Effector memory CD8-positive, alpha-beta T cell (primary cell): Measurements from ENCODE around the gene RPL32.

Source experiments
- ATAC-seq: fragments of 150-1000 bp; cut with Tn5 transposase; replicated peaks from 2 replicates; pipeline ENCODE4 v1.10.0; 2021; ENCODE audit warnings: mild to moderate bottlenecking, moderate library complexity
- DNase-seq, 3 experiments: peaks; one replicate each; pipeline ENCODE4 v3.0.0; 2021
- H3K27ac Mint-ChIP-seq, 2 donors: one replicate each; pipeline ENCODE4 v1.8.0; 2022; ENCODE audit warnings: mild to moderate bottlenecking in 2 of 2, mixed read lengths in 2 of 2, moderate library complexity in 2 of 2
- H3K27me3 Mint-ChIP-seq, 2 donors: one replicate each; pipeline ENCODE4 v1.8.0; 2022; ENCODE audit warnings: mixed read lengths in 2 of 2
- H3K36me3 Mint-ChIP-seq: one replicate; pipeline ENCODE4 v1.8.0; 2022; ENCODE audit warnings: mild to moderate bottlenecking, moderate library complexity, mixed read lengths; ENCODE audit not compliant: insufficient read depth
- H3K4me1 Mint-ChIP-seq, 2 donors: one replicate each; pipeline ENCODE4 v1.8.0; 2022; ENCODE audit warnings: low read depth in 2 of 2, mixed read lengths in 2 of 2
- H3K4me3 Mint-ChIP-seq, 2 donors: one replicate each; pipeline ENCODE4 v1.8.0; 2022; ENCODE audit warnings: mild to moderate bottlenecking in 2 of 2, mixed read lengths in 2 of 2, moderate library complexity in 2 of 2
- H3K9me3 Mint-ChIP-seq, 2 donors: one replicate each; pipeline ENCODE4 v1.8.0; 2022; ENCODE audit warnings: mixed read lengths in 2 of 2

Gene RPL32

DNA sequence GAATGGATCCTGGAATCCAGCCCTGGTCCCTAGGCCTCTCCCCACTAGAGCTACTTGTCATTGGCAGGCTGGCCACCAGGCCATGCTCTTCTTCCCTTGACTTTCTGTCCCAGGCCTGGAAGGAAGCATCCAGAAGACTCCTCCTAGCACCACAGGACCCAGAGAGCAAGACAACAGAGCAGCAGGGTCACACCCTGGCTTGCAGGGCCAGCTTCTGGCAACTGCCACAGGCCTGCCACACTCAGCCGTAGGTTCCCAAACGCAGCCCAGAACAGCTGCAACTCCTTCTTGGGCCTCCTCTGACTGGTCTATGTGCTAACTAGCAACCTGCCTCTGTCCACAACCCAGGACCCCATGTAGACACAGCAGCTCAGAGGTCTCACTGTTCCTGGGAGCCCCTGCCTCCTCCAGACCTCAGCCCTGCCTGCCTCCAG lies 36.8 kb upstream of the RPL32 start:
- no peak for ATAC-seq
- Mint-ChIP-seq H3K36me3 (no peaks in the 10 kb centered on the region), H3K4me1 (peaks cover 4 to 5% of the 10 kb centered on the region in 2 donors), H3K9me3 (no peaks in the 10 kb centered on the region), H3K27me3 (peaks cover 12 to 24% of the 10 kb centered on the region in 2 donors), H3K4me3 (no peak overlapping the region), H3K27ac (no peak overlapping the region)
- no peak for DNase-seq

DNA sequence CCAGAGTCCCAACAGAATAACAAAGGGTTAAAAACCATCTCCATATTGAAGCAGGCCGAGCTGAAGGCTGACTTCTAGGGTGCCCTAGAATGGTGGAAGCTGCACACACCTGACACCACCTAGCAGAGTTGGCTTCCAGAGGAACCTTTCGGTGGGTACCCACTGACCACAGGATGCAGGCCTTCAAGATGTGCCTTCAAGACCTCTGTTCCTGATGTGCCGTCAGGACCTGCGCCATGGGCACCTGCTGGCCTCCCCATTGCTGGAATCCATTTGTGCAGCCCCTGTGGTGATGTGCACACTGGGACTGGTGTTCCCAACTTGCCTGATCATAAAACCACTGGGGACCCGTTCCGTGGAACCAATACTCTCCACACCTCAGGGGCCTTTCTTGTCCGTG lies 35.7 kb upstream of the RPL32 start:
- ATAC-seq (no peak), DNase-seq (no peak)
- Mint-ChIP-seq H3K36me3 (no peaks in the 10 kb centered on the region), H3K4me3 (no peak overlapping the region), H3K27me3 (peaks cover 10 to 24% of the 10 kb centered on the region in 2 donors), H3K27ac (no peak overlapping the region), H3K9me3 (no peaks in the 10 kb centered on the region), H3K4me1 (peaks cover 4 to 5% of the 10 kb centered on the region in 2 donors)

DNA sequence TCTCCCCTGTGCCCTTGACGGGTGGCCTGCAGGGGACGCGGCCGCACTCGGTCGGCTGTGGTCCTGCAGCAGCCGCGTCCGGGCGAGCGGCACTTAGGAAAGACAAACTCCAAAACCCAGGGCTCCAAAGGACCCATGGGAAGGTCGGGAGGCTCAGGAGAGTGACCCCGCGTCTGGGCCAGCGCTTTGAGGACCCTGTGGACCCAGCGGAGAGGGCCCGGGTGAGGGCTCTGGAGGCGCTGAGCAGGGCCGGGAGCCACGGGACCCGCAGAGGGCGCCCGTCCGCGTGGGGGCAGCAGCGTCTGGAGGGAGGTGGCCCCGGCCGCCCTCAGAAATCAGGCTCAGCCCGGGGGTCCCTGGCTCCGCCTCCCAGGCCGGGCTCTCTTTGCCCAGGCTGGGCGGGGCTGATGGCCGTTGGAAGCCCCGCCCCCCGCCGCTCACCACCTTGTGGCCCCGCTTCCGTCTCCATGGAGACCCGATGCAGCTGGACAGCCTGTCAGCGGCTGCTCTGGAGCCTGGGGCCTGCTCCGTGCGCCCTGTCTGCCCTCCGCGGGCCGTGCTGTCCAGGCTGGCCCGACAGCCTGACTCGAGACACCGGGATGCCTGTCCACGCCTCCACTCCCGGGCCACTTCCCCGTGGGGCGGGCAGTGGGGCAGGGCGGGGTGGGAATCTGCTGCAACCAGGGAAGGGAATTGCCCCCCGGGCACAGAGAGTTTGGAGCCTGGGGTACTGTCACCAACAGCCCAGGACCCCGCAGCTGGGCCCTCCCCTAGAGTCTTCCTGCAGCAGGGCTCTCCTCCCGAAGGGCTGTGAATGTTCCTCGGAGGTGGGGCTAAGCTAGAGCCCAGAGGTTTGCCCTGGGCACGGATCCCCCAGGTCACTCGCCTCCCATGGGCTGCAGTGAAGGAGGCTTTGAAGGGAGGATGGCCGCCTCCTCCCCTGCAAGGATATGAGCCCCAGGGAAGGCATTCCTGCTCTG lies 34.8 kb upstream of the RPL32 start:
- no peaks in the 10 kb centered on the region for H3K36me3 Mint-ChIP-seq
- DNase-seq = no peak
- H3K27ac Mint-ChIP-seq = no peak overlapping the region
- H3K27me3 Mint-ChIP-seq = peaks cover 5 to 24% of the 10 kb centered on the region in 2 donors
- H3K4me1 Mint-ChIP-seq = peaks cover 6 to 9% of the 10 kb centered on the region in 2 donors
- H3K4me3 Mint-ChIP-seq = peak overlapping the region in 1 of 2 donors; percentile 36
- no peaks in the 10 kb centered on the region for H3K9me3 Mint-ChIP-seq
- ATAC-seq = peak; percentile 61

DNA sequence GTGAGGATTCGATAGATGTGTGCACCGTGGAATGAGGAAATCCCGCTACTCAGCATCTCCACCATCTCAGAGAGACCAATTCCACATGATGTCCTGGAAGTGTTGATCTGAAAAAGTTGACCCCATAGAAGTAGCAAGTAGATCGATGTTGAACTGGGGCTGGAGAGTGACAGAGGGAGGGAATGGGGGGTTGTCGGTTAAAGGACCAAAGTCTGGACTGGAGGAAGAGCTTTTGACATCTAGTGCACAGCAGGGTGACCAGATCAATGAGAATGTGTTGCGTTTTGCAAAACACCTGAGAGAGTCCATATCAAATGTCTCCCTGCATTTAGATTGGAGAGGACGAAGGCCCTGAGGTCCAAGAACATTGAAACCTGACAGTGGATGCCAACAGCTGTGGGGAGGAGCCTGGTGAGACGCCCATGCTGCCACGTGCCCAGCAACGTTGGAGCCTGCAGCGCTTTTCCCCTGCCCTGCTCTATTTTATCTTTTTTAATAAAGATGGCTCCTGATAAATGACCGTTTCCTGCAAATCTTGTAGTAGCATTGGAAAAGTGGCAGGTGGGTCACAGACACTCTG lies 30.1 kb upstream of the RPL32 start:
- peaks cover 5 to 46% of the 10 kb centered on the region in 2 donors for H3K27me3 Mint-ChIP-seq
- H3K4me3 Mint-ChIP-seq = peak overlapping the region; percentile 76 to 83
- no peaks in the 10 kb centered on the region for H3K9me3 Mint-ChIP-seq
- H3K4me1 Mint-ChIP-seq = peaks cover 24 to 34% of the 10 kb centered on the region in 2 donors
- peak overlapping the region; percentile 95 to 98 for H3K27ac Mint-ChIP-seq
- peaks cover 5% of the 10 kb centered on the region for H3K36me3 Mint-ChIP-seq
- DNase-seq (no peak), ATAC-seq (no peak)

DNA sequence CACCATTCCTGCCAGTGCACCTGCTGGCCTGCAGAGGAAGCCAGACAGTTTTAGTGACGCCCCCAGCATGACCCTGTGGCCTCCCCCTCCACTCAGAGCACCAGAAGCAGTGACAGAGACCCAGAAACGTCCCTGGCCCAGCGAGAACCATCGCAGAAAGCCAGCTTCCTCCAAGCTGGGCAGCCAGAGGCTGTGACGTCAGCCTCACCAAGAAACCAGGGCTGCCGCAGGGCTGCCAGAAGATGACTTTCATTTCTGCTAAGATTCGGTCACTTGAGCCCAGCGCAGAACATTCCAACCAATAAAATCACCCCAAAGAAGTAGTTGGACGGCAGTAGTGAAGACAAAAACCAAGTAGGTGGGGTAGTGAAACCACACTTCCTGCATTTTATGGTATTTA lies 29.6 kb upstream of the RPL32 start:
- Mint-ChIP-seq H3K9me3 (no peaks in the 10 kb centered on the region), H3K4me1 (peaks cover 24 to 34% of the 10 kb centered on the region in 2 donors), H3K27ac (peak overlapping the region; percentile 95 to 98), H3K4me3 (peak overlapping the region; percentile 76 to 83), H3K36me3 (peaks cover 5% of the 10 kb centered on the region), H3K27me3 (peaks cover 5 to 46% of the 10 kb centered on the region in 2 donors)
- DNase-seq = peak; percentile 28 to 50 (median 46)
- peak; percentile 80 for ATAC-seq

DNA sequence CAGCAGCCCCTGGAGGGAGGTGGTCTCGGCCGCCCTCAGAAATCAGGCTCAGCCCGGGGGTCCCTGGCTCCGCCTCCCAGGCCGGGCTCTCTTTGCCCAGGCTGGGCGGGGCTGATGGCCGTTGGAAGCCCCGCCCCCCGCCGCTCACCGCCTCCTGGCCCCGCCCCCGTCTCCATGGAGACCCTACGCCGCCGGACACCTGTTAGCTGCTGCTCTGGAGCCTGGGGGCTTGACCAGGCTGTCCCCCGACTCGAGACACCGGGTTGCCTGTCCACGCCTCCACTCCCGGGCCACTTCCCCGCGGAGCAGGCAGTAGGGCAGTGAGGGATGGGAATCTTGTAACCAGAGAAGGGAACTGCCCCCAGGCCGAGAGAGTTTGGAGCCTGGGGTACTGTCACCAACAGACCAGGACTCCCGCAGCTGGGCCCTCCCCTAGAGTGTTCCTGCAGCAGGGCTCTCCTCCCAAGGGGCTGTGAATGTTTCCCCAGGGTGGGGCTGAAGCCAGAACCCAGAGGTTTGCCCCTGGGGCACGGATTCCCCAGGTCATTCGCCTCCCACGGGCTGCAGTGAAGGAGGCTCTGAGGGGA lies 27.8 kb upstream of the RPL32 start:
- Mint-ChIP-seq H3K4me1 (peaks cover 21 to 29% of the 10 kb centered on the region in 2 donors), H3K27ac (peak overlapping the region in 1 of 2 donors; percentile 76), H3K9me3 (peaks cover 2 to 7% of the 10 kb centered on the region in 2 donors), H3K4me3 (peak overlapping the region; percentile 76 to 83), H3K27me3 (peaks cover 0 to 44% of the 10 kb centered on the region in 2 donors), H3K36me3 (peaks cover 5% of the 10 kb centered on the region)
- ATAC-seq (no peak), DNase-seq (no peak)

DNA sequence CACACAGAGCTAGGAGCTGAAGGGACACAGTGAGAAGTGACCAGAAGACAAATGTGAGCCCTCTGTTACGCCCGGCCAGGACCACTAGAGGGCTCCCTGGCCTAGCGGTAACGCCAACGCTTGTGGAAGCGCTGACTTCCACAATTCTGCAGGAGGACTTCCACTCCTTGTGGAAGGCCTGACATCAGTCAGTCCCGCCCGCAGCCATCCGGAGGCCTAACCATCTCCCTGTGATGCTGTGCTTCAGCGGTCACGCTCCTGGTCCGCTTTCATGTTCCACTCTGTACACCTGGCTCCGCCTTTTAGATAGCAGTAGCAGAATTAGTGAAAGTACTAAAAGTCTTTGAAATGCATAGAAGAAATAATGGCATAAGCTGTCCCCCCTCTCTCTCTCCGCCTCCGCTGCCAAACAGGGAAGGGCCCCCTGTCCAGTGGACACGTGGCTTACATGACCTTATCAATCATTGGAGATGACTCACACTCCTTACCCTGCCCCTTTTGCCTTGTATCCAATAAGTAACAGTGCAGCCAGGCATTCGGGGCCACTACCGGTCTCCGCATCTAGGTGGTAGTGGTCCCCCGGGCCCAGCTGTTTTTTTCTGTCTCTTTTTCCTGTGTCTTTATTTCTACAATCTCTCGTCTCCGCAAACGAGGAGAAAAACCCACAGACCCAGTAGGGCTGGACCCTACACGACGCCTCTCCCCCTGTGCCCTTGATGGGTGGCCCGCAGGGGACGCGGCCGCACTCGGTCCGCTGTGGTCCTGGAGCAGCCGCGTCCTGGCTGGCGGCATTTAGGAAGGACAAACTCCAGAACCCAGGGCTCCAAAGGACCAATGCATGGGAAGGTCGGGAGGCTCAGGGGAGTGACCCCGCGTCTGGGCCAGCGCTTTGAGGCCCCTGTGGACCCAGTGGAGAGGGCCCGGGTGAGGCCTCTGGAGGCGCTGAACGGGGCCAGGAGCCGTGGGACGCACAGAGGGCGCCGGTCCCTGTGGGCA lies 27.0 kb upstream of the RPL32 start:
- Mint-ChIP-seq H3K4me1 (peaks cover 21 to 29% of the 10 kb centered on the region in 2 donors), H3K27me3 (peaks cover 0 to 38% of the 10 kb centered on the region in 2 donors), H3K36me3 (peaks cover 5% of the 10 kb centered on the region), H3K4me3 (peak overlapping the region; percentile 76 to 83), H3K9me3 (peaks cover 2 to 7% of the 10 kb centered on the region in 2 donors), H3K27ac (peak overlapping the region; percentile 13 to 36)
- DNase-seq = peak; percentile 40 to 54 (median 51)
- ATAC-seq = peak; percentile 61

DNA sequence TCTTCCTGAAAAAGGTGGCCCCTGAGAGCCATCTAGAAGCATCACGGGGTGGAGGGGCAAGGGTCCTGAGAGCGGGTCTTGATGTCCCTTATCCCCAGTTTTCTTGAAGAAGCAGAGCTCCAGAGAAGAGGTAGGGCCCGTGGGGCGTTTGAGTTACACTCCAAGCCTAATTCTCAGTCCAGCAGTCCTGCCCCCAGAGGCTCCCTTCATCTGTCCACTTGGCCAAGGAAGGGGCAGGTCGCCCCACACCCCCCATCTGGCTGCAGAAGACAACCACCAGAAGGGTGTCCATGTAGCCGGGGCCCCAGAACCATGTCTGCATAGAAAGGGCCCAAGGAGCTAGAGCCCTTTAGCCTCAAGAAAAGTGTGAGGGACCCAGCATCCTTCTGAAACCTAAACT lies 25.5 kb upstream of the RPL32 start:
- Mint-ChIP-seq H3K4me3 (no peak overlapping the region), H3K36me3 (peaks cover 5% of the 10 kb centered on the region), H3K4me1 (peaks cover 21 to 29% of the 10 kb centered on the region in 2 donors), H3K27me3 (peaks cover 0 to 47% of the 10 kb centered on the region in 2 donors), H3K9me3 (peaks cover 2 to 7% of the 10 kb centered on the region in 2 donors), H3K27ac (no peak overlapping the region)
- ATAC-seq (no peak), DNase-seq (no peak)

DNA sequence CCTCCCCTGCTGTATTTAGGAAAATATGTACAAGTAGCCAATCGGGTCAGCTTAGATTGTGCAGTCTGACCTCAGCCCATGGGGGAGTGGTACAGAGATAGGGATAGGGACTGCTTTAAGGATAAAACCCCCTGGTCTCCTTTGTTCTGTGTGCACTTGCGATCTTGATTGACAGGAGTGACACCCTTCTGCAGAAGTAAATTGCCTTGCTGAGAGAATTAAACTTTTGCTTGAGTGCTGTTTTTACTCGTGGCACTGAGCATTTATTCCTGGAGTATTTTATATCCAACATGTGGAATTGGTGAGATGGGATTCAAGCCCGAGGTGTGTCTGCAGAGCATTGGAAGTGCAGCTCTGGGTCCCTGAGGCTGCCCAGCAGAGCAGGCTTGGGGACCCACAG lies 23.9 kb upstream of the RPL32 start:
- ATAC-seq (no peak), DNase-seq (no peak)
- Mint-ChIP-seq H3K27ac (no peak overlapping the region), H3K4me3 (no peak overlapping the region), H3K27me3 (peaks cover 0 to 63% of the 10 kb centered on the region in 2 donors), H3K9me3 (peaks cover 2 to 7% of the 10 kb centered on the region in 2 donors), H3K36me3 (no peaks in the 10 kb centered on the region), H3K4me1 (peaks cover 10 to 18% of the 10 kb centered on the region in 2 donors)

DNA sequence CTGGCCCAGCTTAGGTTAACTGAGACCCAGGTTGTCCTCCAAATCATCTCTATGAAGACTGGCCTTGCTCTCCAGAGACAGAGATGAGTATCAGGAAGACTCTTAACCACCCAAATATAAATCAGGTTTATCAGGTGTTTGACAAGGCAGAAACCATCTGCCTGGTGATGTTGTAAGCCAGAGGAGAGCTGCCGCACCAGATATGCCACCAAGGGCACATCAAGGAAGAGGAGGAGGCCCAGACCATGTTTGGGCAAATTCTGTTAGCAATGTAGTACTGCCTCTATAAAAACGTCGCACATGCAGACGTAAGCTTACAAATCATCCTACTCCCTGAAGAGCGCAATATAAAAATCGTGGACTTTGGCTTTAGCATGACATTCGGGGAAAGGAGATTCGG lies 21.0 kb upstream of the RPL32 start:
- H3K9me3 Mint-ChIP-seq = peaks cover 2 to 7% of the 10 kb centered on the region in 2 donors
- DNase-seq (no peak), ATAC-seq (no peak)
- H3K27me3 Mint-ChIP-seq = peaks cover 0 to 56% of the 10 kb centered on the region in 2 donors
- no peaks in the 10 kb centered on the region for H3K36me3 Mint-ChIP-seq
- H3K4me3 Mint-ChIP-seq = no peak overlapping the region
- no peaks in the 10 kb centered on the region for H3K4me1 Mint-ChIP-seq
- no peak overlapping the region for H3K27ac Mint-ChIP-seq

DNA sequence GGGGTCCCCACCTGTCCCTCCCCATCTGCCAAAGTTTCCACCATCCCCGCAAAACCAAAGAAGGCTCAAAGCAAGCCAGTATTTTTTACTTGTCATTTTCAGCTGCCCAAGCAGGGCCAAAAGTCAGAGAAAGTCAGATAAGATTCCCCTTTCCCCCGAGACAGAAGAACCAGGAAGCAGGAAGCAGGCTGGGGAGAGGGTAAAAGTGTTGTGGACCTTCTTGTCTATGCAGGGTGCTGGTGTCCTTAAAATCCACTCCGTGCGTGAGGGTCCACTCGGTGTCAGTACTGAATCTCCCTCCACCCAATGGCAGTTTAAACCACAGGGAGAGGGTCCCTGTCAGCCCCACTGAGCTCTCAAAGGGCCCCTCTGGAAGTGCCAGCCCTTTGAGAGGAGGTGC lies 20.2 kb upstream of the RPL32 start:
- no peak for DNase-seq
- no peaks in the 10 kb centered on the region for H3K4me1 Mint-ChIP-seq
- H3K27ac Mint-ChIP-seq = no peak overlapping the region
- H3K9me3 Mint-ChIP-seq = peaks cover 2 to 7% of the 10 kb centered on the region in 2 donors
- H3K27me3 Mint-ChIP-seq = peaks cover 0 to 57% of the 10 kb centered on the region in 2 donors
- no peak for ATAC-seq
- H3K36me3 Mint-ChIP-seq = no peaks in the 10 kb centered on the region
- H3K4me3 Mint-ChIP-seq = no peak overlapping the region

DNA sequence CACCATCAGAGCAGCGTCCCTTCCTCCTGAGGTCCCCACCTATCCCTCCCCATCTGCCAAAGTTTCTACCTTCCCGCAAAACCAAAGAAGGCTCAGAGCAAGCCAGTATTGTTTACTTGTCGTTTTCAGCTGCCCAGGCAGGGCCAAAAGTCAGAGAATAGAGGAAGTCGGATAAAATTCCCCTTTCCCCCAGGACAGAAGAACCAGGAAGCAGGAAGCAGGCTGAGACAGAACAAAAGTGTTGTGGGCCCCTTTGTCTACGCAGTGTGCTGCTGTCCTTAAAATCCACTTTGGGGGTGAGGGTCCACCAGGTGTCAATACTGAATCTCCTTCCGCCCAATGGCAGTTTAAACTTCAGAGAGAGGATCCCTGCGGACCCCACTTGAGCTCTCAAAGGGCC lies 18.5 kb upstream of the RPL32 start:
- DNase-seq (no peak), ATAC-seq (no peak)
- Mint-ChIP-seq H3K27me3 (peaks cover 0 to 48% of the 10 kb centered on the region in 2 donors), H3K36me3 (no peaks in the 10 kb centered on the region), H3K4me1 (no peaks in the 10 kb centered on the region), H3K27ac (no peak overlapping the region), H3K9me3 (peaks cover 0 to 2% of the 10 kb centered on the region in 2 donors), H3K4me3 (no peak overlapping the region)
